Measurements from ENCODE around the gene THSD4.

THSD4 gene

DNA sequence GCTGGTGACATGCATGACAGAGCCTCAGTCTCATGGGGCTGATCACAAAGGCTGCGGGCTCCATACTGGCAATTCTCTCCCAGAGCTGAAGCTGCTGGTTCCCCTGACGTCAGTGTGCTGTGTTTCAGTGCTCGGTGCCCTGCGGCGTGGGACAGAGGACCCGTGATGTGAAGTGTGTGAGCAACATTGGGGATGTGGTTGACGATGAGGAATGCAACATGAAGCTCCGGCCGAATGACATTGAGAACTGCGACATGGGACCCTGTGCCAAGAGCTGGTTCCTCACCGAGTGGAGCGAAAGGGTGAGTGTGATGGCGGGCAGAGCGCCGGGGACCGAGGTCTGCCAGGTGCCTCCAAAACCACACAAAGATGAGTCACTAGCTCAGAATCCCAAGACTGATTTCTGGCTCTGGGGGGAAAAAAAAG lies 633.0 kb downstream of the THSD4 start:
- DNase-seq, result no peak

DNA sequence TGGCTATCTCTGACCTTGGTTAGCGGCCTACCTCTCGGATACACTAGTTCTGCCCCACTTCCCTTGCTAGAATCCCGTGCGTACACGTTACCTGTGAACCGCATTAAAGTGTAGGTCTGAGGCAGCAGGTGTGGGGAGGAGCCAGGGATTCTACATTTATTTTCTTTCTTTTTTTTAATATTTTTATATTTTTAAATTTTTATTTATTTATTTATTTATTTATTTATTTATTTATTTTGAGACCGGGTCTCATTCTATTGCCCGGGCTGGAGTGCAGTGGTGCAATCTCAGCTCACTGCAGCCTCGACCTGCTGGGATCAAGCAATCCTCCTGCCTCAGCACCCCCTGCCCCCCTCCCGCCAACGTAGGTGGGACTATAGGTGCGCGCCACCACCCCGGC lies 634.2 kb downstream of the THSD4 start:
- no peak for DNase-seq

DNA sequence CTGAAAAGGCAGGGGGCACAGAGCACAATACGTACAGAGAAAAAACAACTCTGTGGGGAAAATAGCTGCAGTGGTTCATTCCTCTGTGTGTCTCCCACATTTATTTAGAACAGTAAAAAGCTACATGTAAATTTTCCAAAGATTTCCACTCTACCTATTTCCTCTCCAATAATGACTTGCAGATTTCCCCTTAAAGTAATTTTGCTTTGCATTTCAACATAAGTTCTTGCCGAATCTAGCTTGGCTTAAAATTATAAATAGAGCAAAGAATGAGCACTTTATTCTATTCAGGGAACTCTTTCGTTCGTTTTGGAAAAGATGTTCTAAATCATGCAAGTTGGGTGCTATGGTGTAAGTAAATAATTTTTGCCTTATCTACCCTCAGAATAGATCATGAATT lies 636.9 kb downstream of the THSD4 start:
- no peak for DNase-seq

DNA sequence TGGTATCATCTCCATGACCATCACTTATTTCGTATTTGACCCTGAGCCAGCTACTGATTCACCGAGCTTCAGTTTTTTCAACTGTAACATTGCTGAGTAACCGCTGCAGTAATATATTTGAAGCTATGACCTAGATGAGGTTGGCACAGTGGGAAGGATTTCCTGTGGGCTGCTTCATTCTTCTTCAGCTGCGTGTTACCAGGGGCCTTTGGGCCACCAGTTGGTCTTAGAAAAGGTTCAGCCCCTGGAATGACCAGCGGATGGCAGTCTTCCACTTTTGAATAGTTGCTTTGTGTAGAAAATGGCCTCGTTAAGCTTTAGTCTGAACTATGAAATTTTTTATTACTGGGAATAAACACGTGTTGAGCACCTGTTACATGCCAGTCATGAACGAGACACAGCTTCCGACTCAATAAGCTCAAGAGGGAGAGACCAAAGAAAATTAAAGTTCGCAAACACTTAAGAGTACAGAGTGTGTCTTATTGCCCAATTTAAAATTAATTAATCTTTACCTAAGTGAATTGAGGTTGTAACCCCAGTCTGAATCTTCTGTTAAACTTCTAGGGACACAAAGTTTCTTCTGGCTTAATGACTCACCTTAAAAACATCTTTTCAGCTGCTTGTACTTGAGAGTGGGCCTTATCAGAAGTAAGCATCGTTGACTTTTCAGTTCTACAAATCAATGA lies 637.5 kb downstream of the THSD4 start:
- no peak for DNase-seq

DNA sequence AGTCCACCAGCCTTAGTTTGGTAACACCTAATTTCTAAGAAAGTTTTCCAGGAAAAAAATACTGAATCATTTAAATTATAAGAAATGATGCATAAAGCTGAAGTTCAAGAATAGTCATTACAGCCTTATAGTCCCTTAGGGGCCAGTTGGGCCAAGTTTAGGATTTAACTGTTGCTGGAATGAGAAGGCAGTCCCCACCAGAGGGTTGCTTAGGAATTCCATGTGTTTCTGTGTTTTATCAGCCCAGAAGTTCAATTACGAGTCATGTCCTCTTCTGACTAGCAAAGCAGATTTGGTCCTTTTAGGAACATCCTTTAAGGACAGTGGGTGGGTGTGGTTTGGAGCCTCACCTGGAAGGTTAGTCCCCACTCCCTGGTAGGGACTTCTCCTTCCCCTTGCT lies 638.1 kb downstream of the THSD4 start:
- DNase-seq, result no peak

DNA sequence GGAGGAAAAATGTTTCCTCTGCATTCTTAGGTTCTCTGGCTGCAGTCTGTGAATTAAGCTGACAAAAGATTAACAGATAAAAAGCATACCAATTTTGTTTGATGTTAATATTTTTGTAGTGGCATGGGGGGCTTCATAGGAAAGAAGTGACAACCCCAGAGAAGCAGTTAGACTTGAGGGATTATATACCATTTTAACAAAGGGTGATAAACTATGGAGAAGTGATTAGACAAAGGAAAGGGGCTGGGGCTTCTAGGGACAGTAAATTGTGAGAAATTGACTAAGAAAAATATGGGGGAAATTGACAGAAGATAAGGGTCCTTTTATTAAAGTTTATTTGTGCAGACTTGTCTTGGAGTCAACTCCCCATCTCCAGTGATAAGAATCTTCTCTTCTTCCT lies 639.4 kb downstream of the THSD4 start:
- no peak for DNase-seq

DNA sequence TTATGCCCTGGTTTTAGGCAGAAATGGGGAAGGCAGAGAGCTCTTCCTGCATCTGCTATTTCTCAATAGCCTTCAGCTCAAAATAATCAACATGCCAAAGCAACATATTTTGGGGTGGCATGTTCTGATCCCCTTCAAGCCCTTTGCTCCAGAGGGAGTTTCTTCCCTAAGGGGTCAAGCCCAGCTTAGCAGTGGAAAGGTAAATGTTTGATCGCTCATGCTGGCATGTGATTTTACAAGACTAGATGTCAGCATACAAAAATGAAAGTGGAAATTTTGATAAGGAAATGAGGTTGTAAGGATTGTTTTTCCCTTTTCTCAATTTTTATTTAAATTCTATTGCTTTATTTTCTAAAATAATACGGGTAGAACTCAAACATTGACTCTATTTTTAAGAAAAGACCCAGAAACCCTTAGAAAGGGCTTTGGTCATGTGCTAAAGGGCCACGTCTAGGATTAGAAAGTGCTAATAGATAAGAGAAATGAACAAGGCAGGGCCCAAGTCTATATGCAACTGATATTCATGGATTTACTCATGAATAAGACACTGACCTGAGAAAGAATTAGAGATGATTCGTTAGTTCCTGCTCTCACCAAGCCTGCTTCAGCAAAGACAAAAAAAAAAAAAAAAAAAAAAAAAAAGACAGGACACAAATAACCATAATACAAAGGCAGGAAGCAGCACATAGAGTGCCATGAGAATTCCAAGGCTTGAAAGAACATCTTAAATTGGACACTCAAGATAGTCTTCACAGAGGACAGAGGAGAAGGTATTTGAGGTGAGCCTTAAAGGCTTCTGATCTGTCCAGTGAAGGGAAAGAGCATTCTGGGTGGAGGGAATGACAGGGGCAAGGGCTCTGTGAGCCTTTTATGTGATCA lies 640.1 kb downstream of the THSD4 start:
- DNase-seq, result no peak

DNA sequence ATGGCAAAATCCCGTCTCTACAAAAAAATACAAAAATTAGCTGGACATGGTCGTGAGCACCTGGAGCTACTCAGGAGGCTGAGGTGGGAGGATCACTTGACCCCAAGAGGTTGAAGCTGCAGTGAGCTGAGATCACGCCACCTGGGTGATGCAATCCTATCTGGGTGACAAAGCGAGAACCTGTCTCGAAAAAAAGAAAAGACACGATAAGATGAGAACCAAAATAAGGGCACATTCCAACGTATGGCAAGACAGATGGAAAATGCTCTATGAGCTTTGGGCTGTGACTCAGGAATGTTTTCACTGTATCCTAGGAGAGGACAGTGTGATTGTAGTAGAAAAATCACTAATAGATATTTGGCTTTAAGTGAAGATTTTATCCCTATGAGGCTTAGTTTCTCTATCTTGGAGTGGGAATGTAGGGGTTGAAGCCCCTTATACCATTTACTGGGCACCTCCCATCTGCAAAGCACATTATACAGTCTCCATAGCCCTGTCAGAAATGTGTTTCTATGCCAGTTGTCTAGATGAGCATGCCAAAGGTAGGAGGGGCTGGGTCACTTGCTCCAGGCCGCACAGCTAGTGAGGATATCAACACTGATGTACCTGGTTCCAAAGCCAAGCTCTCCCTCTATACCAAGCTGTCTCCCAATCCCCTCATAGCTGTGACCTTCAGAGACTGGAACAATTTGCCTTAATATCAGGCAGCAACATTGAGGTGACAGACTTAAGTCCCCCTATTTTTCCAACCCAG lies 641.5 kb downstream of the THSD4 start:
- no peak for DNase-seq

DNA sequence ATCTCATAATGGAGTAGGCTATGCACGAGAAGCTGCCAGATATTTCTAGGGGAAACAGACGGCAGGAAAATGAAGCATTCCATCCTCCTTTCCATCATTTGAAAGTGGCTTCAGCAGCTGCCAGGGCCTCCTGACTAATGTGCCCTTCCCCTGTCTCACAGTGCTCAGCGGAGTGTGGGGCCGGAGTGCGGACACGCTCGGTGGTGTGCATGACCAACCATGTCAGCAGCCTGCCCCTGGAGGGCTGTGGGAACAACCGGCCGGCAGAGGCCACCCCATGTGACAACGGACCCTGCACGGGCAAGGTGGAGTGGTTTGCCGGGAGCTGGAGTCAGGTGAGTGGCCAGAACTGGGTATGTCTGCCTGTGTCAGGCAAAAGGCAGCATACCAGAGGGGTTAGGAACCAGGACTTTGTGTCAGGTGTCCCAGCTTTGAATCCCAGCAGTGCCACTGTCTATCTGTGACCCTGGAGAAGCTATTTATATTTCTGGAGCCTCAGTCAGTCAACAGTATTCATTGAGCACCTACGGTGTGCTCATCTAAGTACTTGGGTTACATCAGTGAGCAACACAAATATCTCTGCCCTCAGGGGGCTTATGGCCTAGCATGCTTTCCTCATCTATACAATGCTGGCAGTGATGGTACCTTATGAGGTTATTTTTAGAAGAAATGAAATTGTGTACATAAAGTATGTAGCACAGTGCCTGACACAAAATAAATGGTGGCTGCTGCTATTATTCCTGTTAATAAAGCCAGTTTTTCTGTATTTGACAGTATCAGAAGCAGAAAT lies 642.7 kb downstream of the THSD4 start:
- no peak for DNase-seq

DNA sequence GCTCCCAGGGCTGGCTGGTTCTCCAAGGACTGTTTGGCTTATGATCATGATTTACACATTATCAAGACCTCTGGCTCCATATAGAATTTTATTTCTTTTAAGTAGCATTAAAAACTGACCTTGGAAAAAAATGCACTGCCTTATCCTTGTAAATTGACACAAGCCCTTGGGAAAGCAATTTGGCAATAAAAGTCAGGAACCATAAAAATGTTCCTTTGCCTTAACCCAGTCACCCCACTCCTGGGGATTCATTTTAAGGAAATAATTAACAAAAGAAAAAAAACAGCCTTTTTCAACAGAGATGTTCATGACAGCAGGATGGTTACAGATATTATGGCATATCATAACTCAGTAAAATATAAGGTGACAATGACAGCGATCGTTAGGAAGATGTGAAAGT lies 643.4 kb downstream of the THSD4 start:
- no peak for DNase-seq

DNA sequence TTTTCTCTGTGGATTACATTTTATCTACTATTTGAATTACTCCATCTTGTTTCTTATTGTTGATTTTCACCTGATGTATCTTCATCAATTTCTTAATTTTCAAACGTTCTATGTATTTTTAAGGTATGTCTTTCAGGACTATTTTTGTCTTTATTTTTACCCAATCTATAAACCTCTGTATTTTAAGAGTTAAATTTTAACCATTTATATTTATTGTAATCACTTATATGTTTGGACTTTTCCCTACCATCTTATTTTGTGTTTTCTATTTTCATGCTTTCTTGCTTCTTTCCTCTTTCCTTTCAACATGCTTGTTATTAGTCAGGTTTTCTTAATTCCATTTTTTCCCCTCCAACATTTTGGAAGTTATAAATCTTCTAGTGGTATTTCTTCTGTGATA lies 645.6 kb downstream of the THSD4 start:
- DNase-seq, result no peak

DNA sequence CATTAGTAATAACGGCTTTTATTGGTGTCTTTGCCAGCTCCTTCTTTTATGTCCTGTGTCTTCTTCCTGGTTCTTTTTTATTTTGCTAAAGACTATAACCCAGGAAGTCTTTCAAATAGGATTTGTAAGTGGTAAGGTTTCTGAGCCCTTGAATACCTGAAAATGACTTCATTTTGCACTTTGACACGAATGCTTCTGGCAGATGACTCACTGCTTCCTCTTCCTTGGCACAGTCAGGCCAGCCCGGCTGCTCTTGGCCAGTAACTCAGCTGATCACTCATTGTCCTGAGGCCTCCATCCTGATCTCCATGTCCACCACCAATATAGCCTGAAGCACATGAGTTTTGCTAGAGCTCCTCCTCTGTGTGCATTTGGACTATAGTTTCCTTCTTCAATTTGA lies 646.4 kb downstream of the THSD4 start:
- DNase-seq, result no peak

DNA sequence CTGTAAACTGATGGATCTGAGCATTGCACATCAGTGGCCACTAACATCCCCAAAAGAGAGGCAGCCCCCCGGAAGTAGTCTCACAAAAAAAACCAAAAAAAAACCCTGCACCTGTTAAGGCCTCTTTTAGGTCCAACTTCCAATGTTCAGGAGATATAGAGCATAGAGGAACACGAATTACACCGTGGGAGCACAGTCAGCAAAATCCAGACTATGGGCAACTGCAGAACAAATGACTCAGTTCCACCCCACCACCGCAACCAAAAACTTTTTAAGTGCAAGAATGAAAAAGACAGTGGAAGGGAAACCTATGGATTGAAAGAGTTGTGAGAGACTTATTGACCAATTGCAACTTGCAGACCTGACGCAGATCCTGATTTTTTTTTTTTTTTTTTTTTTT lies 652.9 kb downstream of the THSD4 start:
- DNase-seq, result no peak

DNA sequence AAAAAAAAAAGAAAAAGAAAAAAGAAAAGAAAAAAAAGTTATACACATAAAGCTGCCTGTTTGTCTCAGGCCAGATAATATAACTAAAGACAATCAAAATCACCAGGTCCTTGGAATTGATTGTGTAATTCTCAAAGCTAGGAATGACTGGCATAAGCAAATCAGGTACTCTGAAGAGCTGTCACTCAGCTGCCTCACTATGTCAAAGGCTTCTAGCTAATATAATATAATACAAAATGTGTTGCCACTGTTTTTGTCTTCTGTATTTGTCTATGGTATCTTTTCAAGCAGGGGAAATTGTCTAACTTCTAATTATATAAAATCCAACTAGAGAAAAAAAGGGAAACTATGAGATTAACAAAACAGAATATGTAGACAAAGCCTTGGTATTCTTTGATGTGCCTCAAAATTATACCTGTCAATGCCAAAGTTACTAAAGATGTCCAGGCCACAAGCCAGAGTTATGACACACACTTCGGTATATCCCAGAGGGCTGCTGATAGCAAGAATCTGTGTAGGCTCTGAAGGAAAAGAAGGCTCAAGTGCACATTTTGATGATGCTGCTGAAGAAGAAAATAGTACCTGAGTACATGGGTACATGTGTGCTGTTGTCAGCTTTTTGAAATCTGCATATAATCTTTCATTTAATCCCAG lies 658.1 kb downstream of the THSD4 start:
- no peak for DNase-seq

DNA sequence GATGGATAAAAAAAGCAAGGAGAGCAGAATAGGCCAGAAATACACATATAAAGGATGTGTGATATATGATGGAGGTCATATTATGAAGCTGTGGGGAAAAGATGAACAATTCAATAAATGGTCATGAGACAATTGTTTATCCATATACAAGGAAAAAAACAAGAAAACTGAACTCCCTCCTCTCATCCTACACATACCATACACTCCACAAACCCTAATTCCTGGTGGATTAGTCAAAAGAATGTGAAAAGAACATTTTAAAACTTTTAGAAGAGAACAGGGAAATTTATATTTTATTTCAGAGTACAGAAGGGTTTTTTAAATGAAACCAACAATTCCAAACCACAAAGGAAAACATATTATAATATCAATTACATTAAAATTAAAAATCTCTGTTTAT lies 660.6 kb downstream of the THSD4 start:
- no peak for DNase-seq

DNA sequence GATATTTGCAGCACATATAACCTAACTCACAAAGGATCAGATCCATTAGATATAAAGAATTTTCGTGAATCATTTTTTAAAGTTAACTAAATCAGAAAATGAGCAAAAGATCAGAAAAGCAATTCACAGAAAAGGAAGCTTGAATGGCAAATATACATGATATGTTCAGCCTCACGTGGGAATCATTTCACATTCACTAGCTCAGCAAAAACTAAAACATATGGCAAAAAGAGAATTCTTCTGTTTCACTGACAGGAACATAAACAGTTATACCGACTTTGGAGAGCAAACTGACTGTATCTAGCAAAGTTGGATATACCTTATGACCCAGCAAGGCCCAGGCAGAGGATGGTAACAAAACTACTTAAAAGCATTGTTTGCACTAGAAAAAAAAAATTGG lies 661.0 kb downstream of the THSD4 start:
- DNase-seq, result no peak

DNA sequence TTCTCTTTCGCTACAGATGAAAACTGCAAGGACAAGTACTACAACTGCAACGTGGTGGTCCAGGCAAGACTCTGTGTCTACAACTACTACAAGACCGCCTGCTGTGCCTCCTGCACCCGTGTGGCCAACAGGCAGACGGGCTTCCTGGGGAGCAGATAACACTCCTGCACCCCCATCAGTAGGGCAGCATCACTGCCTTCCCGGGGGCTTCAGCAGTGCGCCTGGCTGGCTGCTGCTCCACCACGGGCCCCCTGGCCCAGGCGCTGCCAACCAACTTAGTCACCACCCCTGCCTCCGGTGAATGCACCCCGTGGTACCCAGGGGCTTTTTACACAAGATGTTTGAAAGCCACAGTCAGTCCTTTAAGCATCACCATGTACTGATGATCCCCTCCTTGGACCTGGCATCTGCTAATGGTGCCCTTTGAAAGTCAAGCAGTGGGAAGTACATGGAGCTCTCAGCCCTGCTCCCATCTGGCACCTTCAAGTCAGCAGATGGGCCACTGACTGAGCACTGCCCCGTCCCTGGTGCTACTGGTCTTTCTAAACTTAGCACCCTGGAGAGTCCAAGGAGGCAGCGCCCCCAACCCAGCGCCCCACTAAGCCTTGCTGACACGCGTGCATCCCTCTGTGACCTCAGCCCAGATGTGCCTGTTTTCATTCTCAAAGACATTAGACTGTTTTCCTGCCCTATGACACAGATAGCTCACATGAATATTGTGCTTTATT lies 662.1 kb downstream of the THSD4 start:
- DNase-seq, result no peak

DNA sequence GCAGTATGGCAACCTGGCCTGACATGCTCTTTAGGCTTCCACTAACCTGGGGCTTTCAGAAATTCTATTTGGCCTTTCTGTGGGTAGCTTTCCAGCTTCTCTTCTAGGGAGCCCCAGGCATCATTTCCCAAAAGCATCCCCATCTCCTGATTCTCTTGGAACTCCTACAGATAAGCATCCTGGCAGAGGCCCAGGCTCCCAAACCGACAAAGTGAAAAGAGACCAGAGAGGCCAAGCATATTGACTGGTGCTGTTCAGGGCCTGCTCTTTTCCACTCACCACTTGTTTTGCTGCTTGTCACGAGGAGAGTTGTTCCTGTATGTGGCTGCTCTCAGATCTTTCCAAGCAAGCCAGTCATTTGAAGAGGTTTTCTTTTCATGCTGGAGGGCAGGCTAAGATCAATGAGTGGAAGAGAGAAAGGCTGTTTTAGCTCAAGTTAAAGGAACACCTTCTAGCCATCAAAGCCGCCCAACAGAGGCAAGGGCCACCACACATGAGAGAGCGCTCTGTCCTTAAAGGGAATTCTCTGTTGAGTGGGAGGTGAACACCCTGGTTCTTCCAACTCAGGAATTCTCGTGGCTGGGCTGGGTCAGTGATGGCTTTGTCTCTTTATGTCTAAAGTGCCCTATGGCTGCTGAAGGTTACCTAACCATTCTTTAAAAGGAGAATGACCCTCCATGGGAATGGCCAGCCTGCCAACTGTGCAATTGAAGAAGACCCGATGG lies 664.0 kb downstream of the THSD4 start:
- DNase-seq, result no peak

DNA sequence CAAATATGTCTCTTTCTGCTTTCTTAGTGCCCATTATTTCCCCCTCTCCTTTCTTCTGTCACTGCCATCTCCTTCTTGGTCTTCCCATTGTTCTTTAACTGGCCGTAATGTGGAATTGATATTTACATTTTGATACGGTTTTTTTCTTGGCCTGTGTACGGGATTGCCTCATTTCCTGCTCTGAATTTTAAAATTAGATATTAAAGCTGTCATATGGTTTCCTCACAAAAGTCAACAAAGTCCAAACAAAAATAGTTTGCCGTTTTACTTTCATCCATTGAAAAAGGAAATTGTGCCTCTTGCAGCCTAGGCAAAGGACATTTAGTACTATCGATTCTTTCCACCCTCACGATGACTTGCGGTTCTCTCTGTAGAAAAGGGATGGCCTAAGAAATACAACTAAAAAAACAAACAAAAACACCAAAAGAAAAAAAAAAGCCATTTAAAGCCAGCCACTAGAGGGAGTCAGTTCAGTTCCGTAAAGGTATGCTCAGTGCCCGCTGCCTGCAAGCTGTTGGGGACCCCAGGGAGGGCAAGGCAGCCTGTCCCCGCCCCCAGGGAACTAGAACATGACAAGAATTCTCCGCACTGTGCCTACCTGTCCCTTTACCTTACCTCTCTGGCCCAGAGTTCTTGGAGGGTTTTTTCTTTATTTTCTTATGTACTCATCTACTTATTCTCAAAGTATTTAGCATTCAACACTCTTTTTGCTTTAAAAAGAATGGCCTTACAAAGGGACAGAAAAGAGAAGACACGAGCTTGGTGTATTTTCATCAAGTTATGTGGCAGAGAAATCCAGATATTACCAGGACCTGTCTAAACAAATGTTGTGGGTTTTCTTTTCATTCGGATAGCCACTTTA lies 665.1 kb downstream of the THSD4 start:
- no peak for DNase-seq
